HepG2 (cell line): ENCODE results near the gene GLO1. TPM values are rescaled to one million over a fixed set of nuclear protein-coding genes. Genes with fewer than 3 reads are reported as not detected.

ENCODE experiments used
- ARID3A ChIP-seq: IDR thresholded peaks from 2 replicates; pipeline ENCODE4 v1.6.1; 2012; ENCODE audit warnings: low read depth, low read length, improper control_type of control experiment
- ATM ChIP-seq: fragments of 450-650 bp; IDR thresholded peaks from 2 replicates; pipeline ENCODE4 v1.7.1; 2017; ENCODE audit warnings: mild to moderate bottlenecking, borderline replicate concordance
- BATF2 ChIP-seq: sonication (generic); formaldehyde crosslinking; IDR thresholded peaks from 2 replicates; pipeline ENCODE4 v1.8.0; 2022; ENCODE audit warnings: mild to moderate bottlenecking, missing genetic modification reagents, moderate library complexity
- ELF1 ChIP-seq: sonication (generic); formaldehyde crosslinking; IDR thresholded peaks from 2 replicates; pipeline ENCODE4 v1.4.0; 2020; ENCODE audit warnings: missing genetic modification reagents
- FLYWCH1 ChIP-seq: sonication (generic); formaldehyde crosslinking; IDR thresholded peaks from 2 replicates; pipeline ENCODE4 v1.8.1; 2023; ENCODE audit warnings: mild to moderate bottlenecking, missing genetic modification reagents
- GABPA ChIP-seq, 2 experiments: IDR thresholded peaks; 2 replicates each; pipeline ENCODE4 v1.6.1; 2011 to 2016; ENCODE audit warnings: low read depth in 2 of 2, low read length in 1 of 2, missing biosample characterization in 1 of 2, missing genetic modification characterization in 1 of 2
- HNF4G ChIP-seq, 2 experiments: sonication (generic) in 1 of 2; formaldehyde crosslinking in 1 of 2; IDR thresholded peaks; 2 replicates each; pipeline versions ENCODE4 v1.4.0 to v1.6.1; 2011 to 2020; ENCODE audit warnings: borderline replicate concordance in 2 of 2, low read depth in 2 of 2, mild to moderate bottlenecking in 2 of 2, low read length in 1 of 2, missing genetic modification reagents in 1 of 2, moderate library complexity in 1 of 2
- MED13 ChIP-seq: sonication (generic); formaldehyde crosslinking; IDR thresholded peaks from 2 replicates; pipeline ENCODE4 v1.5.0; 2020; ENCODE audit warnings: missing genetic modification reagents
- PREB ChIP-seq: sonication (generic); formaldehyde crosslinking; IDR thresholded peaks from 2 replicates; pipeline ENCODE4 v1.4.0; 2020; ENCODE audit warnings: missing genetic modification reagents
- PRPF4 ChIP-seq: fragments of 200-400 bp; formaldehyde crosslinking; IDR thresholded peaks from 2 replicates; pipeline ENCODE4 v1.6.1; 2016; ENCODE audit warnings: low read length, low read depth; ENCODE audit not compliant: poor library complexity, severe bottlenecking
- ZBTB42 ChIP-seq: sonication (generic); formaldehyde crosslinking; IDR thresholded peaks from 2 replicates; pipeline ENCODE4 v1.5.0; 2020; ENCODE audit warnings: mild to moderate bottlenecking, missing genetic modification reagents
- ZBTB44 ChIP-seq: sonication (generic); formaldehyde crosslinking; IDR thresholded peaks from 2 replicates; pipeline ENCODE4 v1.4.0; 2020; ENCODE audit warnings: missing genetic modification reagents
- ZFP1 ChIP-seq: IDR thresholded peaks from 2 replicates; pipeline ENCODE4 v1.6.1; 2016
- ZFP90 ChIP-seq: sonication (generic); formaldehyde crosslinking; IDR thresholded peaks from 2 replicates; pipeline ENCODE4 v1.8.0; 2022; ENCODE audit warnings: missing genetic modification reagents, mild to moderate bottlenecking, inconsistent platforms, borderline replicate concordance
- ZNF326 ChIP-seq: sonication (generic); formaldehyde crosslinking; IDR thresholded peaks from 2 replicates; pipeline ENCODE4 v1.4.0; 2020; ENCODE audit warnings: missing genetic modification reagents, borderline replicate concordance
- ZNF552 ChIP-seq: sonication (generic); formaldehyde crosslinking; IDR thresholded peaks from 2 replicates; pipeline ENCODE4 v1.9.0; 2022; ENCODE audit warnings: missing genetic modification reagents, mild to moderate bottlenecking, borderline replicate concordance
- ZNF616 ChIP-seq: sonication (generic); formaldehyde crosslinking; IDR thresholded peaks from 2 replicates; pipeline ENCODE4 v1.5.0; 2020; ENCODE audit warnings: low read depth, mild to moderate bottlenecking, missing genetic modification reagents
- ZNF740 ChIP-seq: sonication (generic); formaldehyde crosslinking; IDR thresholded peaks from 2 replicates; pipeline ENCODE4 v1.4.0; 2020; ENCODE audit warnings: missing genetic modification reagents
- ZNF790 ChIP-seq: sonication (generic); formaldehyde crosslinking; IDR thresholded peaks from 2 replicates; pipeline ENCODE4 v1.8.0; 2022; ENCODE audit warnings: missing genetic modification reagents, mild to moderate bottlenecking, borderline replicate concordance
- ZNF850 ChIP-seq: sonication (generic); formaldehyde crosslinking; conservative IDR thresholded peaks from 2 replicates; pipeline ENCODE4 v1.9.0; 2021; ENCODE audit warnings: mild to moderate bottlenecking, missing genetic modification reagents
- ZNF891 ChIP-seq: sonication (generic); formaldehyde crosslinking; IDR thresholded peaks from 2 replicates; pipeline ENCODE4 v1.5.0; 2020; ENCODE audit warnings: mild to moderate bottlenecking, missing genetic modification reagents
- polyA plus RNA-seq, 8 experiments: library from polyadenylated mRNA; depleted of rRNA in 3 of 8; stranded (reverse) in 7 of 8; unstranded in 1 of 8; fragments of >200 nt; fragmentation: Illumina TruSeq in 4 of 8; extraction: Trizol in 4 of 8; gene quantifications; 2 replicates each; pipeline versions ENCODE4 v1.2.1 to v1.2.3, GENCODE V29; 2011 to 2016; ENCODE audit warnings: low read depth in 4 of 8, missing spikeins in 1 of 8, mixed read lengths in 1 of 8; ENCODE audit not compliant: insufficient read depth in 1 of 8
- total RNA-seq, 5 experiments: library from RNA; depleted of rRNA; stranded (reverse); fragments of >200 nt; fragmentation: Illumina TruSeq; extraction: Trizol; gene quantifications; 2 replicates each; pipeline ENCODE4 v1.2.3, GENCODE V29; 2016; ENCODE audit warnings: low read depth in 1 of 5

The GLO1 gene
- total and polyA plus RNA-seq, 2 of the 13 experiments (the other 11 are each of a cell fraction or from before 2014, with no cell fraction given) = 77.1 to 177 TPM

- peak; percentile 44; the same call in 1 of the 2 replicates for TF ChIP-seq ZNF740
- no peak for TF ChIP-seq ZFP90 (CRISPR knock-in tag)
- no peak for TF ChIP-seq ARID3A
- peak; percentile 43; the same call in 1 of the 2 replicates for TF ChIP-seq ZNF790 (CRISPR knock-in tag)
- TF ChIP-seq HNF4G (IDR thresholded peaks at IDR 0.05; ENCODE audit: borderline replicate concordance, low read depth, low read length) = no peak
- TF ChIP-seq HNF4G (CRISPR knock-in tag; IDR thresholded peaks at IDR 0.05; ENCODE audit: borderline replicate concordance, low read depth) = no peak
- TF ChIP-seq ZNF616 (CRISPR knock-in tag) = peak; percentile 65
- TF ChIP-seq ZBTB44 = no peak
- TF ChIP-seq MED13 = 0 out of 2 replicates have a peak, but pooled peaks have one; percentile 28
- TF ChIP-seq BATF2 = no peak
- peak; percentile 23; the same call in 1 of the 2 replicates for TF ChIP-seq GABPA (IDR thresholded peaks at IDR 0.05; ENCODE audit: low read depth, low read length)
- TF ChIP-seq GABPA (CRISPR knock-in tag; IDR thresholded peaks at IDR 0.05; ENCODE audit: low read depth) = peak; percentile 51; the same call in 1 of the 2 replicates
- TF ChIP-seq ZNF891 (CRISPR knock-in tag) = peak; percentile 83; the same call in 1 of the 2 replicates
- TF ChIP-seq ZBTB42 (CRISPR knock-in tag) = no peak
- TF ChIP-seq ATM = no peak
- TF ChIP-seq PRPF4 = no peak
- TF ChIP-seq PREB (CRISPR knock-in tag) = no peak
- TF ChIP-seq ZNF326 (CRISPR knock-in tag) = no peak
- no peak for TF ChIP-seq ZNF552 (CRISPR knock-in tag)
- no peak for TF ChIP-seq ZFP1 (CRISPR knock-in tag)
- no peak for TF ChIP-seq FLYWCH1
- peak; percentile 63 for TF ChIP-seq ELF1 (CRISPR knock-in tag)
- TF ChIP-seq ZNF850 (CRISPR knock-in tag) = 0 out of 2 replicates have a peak, but pooled peaks have one; percentile 63
Measured at GRCh38 chr6:38639498-38640215, 63.3 kb downstream of the GLO1 start, which contains the start of gene BTBD9 (continued).
